ENCODE measurements around the gene RCOR1. TPM values are rescaled to one million over a fixed set of nuclear protein-coding genes. Genes with fewer than 3 reads are reported as not detected.

RCOR1 gene
- total and polyA plus RNA-seq, 2 experiments from 2014 or later: 9.9 to 30.2 TPM

- Histone ChIP-seq H2AFZ (no peak overlapping the region), H3K4me2 (no peak overlapping the region), H3K9me2 (replicated peaks; ENCODE audit: insufficient read depth) (no peaks in the 10 kb centered on the region), H3K27ac (no peak overlapping the region), H3K79me2 (no peaks in the 10 kb centered on the region), H3K9me3 (ENCODE audit: low read depth) (no peaks in the 10 kb centered on the region), H3K4me1 (ENCODE audit: insufficient read depth) (no peaks in the 10 kb centered on the region), H3K36me3 (replicated peaks; ENCODE audit: insufficient read depth, low read depth) (no peaks in the 10 kb centered on the region), H4K20me1 (ENCODE audit: insufficient read depth, poor library complexity, severe bottlenecking) (no peaks in the 10 kb centered on the region), H3K27me3 (no peaks in the 10 kb centered on the region), H3K4me3 (no peak overlapping the region)
- no peak for DNase-seq (ENCODE audit: low spot score)
- TF ChIP-seq EZH2phosphoT487 (IDR thresholded peaks at IDR 0.05; ENCODE audit: low read depth, severe bottlenecking, unreplicated experiment): no peak
- TF ChIP-seq CTCF (IDR thresholded peaks at IDR 0.05; ENCODE audit: poor library complexity): no peak
- TF ChIP-seq EZH2 (IDR thresholded peaks at IDR 0.05; ENCODE audit: borderline replicate concordance): no peak
- WGBS (ENCODE audit: low lambda C conversion rate, missing lambda C conversion rate): 81% methylated on average over 33 of the region's 33 CpGs
Measured at GRCh38 chr14:102749393-102750305, 157.2 kb downstream of the RCOR1 start.

GRCh38 chr14:102750376-102750775 is 157.9 kb downstream of the RCOR1 start:
- Histone ChIP-seq H3K79me2 (no peaks in the 10 kb centered on the region), H3K9me3 (ENCODE audit: low read depth) (no peaks in the 10 kb centered on the region), H4K20me1 (ENCODE audit: insufficient read depth, poor library complexity, severe bottlenecking) (no peaks in the 10 kb centered on the region), H3K4me3 (no peak overlapping the region), H3K9me2 (replicated peaks; ENCODE audit: insufficient read depth) (no peaks in the 10 kb centered on the region), H3K27me3 (no peaks in the 10 kb centered on the region), H3K4me1 (ENCODE audit: insufficient read depth) (no peaks in the 10 kb centered on the region), H3K4me2 (no peak overlapping the region), H3K27ac (no peak overlapping the region), H3K36me3 (replicated peaks; ENCODE audit: insufficient read depth, low read depth) (no peaks in the 10 kb centered on the region), H2AFZ (no peak overlapping the region)
- 95% methylated on average over 14 of the region's 14 CpGs for WGBS (ENCODE audit: low lambda C conversion rate, missing lambda C conversion rate)
- DNase-seq (ENCODE audit: low spot score): no peak
- no peak for TF ChIP-seq CTCF (IDR thresholded peaks at IDR 0.05; ENCODE audit: poor library complexity)
- TF ChIP-seq EZH2 (IDR thresholded peaks at IDR 0.05; ENCODE audit: borderline replicate concordance): no peak
- TF ChIP-seq EZH2phosphoT487 (IDR thresholded peaks at IDR 0.05; ENCODE audit: low read depth, severe bottlenecking, unreplicated experiment): no peak

- Histone ChIP-seq H2AFZ (no peak overlapping the region), H3K79me2 (no peaks in the 10 kb centered on the region), H3K9me2 (replicated peaks; ENCODE audit: insufficient read depth) (no peaks in the 10 kb centered on the region), H3K4me3 (no peak overlapping the region), H3K4me1 (ENCODE audit: insufficient read depth) (no peaks in the 10 kb centered on the region), H3K4me2 (no peak overlapping the region), H3K27me3 (no peaks in the 10 kb centered on the region), H3K36me3 (replicated peaks; ENCODE audit: insufficient read depth, low read depth) (no peaks in the 10 kb centered on the region), H3K9me3 (ENCODE audit: low read depth) (no peaks in the 10 kb centered on the region), H4K20me1 (ENCODE audit: insufficient read depth, poor library complexity, severe bottlenecking) (no peaks in the 10 kb centered on the region), H3K27ac (no peak overlapping the region)
- WGBS (ENCODE audit: low lambda C conversion rate, missing lambda C conversion rate): 96% methylated on average over 16 of the region's 16 CpGs
- TF ChIP-seq EZH2 (IDR thresholded peaks at IDR 0.05; ENCODE audit: borderline replicate concordance) (no peak), CTCF (IDR thresholded peaks at IDR 0.05; ENCODE audit: poor library complexity) (no peak), EZH2phosphoT487 (IDR thresholded peaks at IDR 0.05; ENCODE audit: low read depth, severe bottlenecking, unreplicated experiment) (no peak)
- no peak for DNase-seq (ENCODE audit: low spot score)
Measured at GRCh38 chr14:102751088-102751487, 158.6 kb downstream of the RCOR1 start.

Data from hepatocyte (in vitro differentiated cells).